Measurements from ENCODE around the gene UPB1.
A peak's percentile ranks its signal among the peaks of the same experiment; 100 is the strongest.
"Not testable (repeated sequence)": the region's sequence is repeated elsewhere in the genome, so short reads cannot be mapped to it uniquely, and the experiment has no call there.

The UPB1 gene

DNA sequence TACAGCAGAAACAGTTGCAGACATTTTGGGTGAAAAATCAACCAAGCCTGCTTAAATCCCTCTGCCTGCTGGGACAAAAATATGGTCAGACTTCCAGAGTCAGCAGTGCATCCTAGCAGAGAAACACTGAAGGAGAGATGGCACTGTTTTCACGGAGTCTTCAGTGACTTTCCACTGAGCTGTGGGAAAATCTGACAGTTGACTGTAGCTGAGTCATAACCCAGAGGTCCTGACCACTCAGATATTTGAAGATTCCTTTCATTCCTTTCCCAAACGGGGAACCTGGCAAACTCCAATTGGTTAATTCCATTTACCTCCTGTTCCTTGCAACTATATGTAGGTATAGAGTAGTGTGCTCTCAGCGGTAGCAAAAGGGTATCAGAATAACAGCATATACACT is 20.9 kb upstream of the UPB1 start:
- in situ Hi-C loops (cut with HindIII; ENCODE audit: low pct_ligation_motif_present, low pct_unique_long_range_greater_than_20kb, low sequenced_read_pairs): no loop called here
- DNase-seq: peak; percentile 92

DNA sequence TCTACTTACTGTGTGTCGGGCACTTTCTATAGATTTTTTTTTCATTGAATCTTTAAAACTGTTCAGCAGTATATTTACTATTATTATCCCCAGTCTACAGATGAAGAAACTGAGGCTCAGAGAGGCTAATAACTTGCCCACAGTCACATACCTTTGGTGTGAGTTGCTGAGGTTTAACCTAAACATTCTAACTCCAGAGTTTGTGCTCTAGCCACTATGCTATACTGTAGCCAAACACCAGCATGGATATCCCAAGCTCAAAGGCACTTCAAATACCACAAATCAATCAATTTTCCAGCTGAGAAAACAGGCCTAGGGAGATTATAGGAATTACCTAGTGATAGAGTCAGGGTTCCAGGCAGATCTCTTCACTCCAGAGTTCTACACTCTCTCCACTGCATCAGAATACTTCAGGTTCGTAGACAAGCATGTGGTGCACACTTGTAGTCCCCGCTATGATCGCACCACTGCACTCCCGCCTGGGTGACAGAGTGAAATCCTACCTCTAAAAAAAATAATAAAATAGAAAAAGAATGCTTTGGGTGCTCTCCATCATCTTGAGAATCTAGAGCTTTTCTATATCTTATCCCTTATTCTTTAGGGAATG is 20.4 kb upstream of the UPB1 start:
- in situ Hi-C loops (cut with HindIII; ENCODE audit: low pct_ligation_motif_present, low pct_unique_long_range_greater_than_20kb, low sequenced_read_pairs): no loop called here
- no peak for DNase-seq

DNA sequence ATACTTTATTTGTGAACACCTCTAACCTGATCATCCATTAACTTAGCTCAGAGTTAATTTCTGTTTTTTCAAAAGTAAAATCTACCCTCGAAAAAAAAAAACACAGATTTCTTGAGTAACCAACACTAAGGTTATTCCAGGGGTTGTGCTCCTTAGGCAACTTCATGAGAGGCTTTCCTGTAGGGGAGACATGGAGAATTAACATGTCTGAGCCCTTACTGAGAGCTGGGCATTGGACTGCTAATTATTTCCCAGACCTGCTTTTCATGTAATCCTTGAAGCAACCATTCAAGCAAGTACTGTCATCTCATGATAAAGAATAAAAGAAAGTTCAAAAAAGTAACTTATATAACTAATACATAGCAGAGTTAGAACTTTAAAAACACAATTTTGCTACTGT is 13.5 kb upstream of the UPB1 start:
- in situ Hi-C loops (cut with HindIII; ENCODE audit: low pct_ligation_motif_present, low pct_unique_long_range_greater_than_20kb, low sequenced_read_pairs): no loop called here

DNA sequence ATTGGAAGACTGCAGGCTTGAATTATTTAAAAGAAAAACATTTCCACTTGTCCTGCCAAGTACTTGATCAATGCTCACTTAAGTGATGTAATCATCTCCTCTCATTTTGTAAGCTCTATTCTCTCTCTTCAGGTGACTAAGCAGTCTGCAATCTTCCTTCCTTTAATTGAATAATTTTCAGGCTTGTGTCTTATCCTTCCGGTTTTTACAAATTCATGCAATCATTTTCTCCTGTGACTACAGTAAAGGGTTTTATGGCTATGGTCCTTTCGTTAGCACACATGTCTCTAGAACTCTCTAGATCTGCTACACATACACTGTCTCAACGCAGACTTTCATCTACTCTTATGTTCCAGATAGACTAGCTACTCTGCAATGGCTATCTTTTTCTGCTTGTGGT is 12.6 kb upstream of the UPB1 start:
- DNase-seq: peak; percentile 28
- in situ Hi-C loops (cut with HindIII; ENCODE audit: low pct_ligation_motif_present, low pct_unique_long_range_greater_than_20kb, low sequenced_read_pairs): no loop called here

More for the DNA sequence above, 13.5 kb upstream of the UPB1 start:
- DNase-seq: no peak

DNA sequence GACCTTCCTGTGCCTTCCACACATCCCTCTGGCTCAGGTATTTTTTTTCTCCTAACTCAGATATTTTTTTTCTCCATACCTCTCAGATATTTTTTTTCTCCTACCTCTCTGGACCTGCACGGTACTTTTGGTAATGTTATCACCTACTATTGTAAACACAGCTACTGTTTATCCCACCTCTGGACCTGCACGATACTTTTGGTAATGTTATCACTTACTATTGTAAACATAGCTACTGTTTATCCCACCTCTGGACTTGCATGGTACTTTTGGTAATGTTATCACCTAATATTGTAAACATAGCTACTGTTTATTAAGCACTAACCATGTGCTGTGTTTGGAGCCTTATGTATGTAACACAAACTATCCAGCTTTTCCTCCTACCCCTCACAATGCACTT is 12.1 kb upstream of the UPB1 start:
- in situ Hi-C loops (cut with HindIII; ENCODE audit: low pct_ligation_motif_present, low pct_unique_long_range_greater_than_20kb, low sequenced_read_pairs): no loop called here

DNA sequence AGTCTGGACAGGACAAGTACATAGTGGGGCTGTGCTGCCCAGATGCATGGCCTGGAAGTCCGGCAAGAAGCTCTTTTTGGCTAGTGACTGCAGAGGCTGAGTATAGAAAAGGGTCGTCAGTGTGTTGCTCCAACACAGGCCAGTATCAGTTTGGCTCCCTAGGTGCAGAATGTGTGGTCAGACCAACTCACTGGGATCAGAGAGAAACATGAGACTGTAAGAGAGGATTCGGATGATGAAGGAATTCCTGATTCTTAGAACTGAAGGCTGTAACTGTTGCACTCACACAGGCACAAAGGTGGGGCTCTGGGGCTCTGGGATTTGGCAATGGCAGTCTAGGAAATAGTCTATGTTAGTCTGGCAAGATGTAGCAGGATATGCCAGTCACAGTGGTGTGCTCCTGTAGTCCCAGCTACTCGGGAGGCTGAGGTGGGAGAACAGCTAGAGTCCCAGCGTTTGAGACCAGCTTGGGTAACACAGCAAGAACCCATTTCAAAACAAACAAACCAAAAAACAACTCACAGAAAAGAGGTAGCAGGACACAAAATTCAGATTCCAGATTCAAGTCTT is 11.1 kb upstream of the UPB1 start:
- no peak for DNase-seq
- in situ Hi-C loops (cut with HindIII; ENCODE audit: low pct_ligation_motif_present, low pct_unique_long_range_greater_than_20kb, low sequenced_read_pairs): no loop called here

More for the DNA sequence above, 12.1 kb upstream of the UPB1 start:
- no peak for DNase-seq

DNA sequence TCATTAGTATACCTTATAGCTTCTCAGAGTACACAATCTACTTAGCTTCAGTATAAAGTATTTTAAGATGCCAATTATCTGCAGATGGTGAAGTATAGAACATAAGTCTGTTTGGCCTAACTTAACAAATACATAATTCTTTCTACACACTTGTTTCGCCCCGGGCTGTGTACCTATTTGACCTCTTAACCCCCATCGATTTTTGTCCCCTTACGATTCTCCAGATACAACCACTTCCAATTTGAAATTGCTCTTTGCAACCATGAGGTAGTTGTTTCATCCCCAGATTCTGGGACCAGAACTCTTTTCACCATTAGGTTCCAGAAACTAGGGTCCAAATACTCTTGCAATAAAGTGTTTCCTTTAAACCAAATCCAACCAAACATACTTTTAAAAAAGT is 10.0 kb upstream of the UPB1 start:
- no peak for DNase-seq
- in situ Hi-C loops (cut with HindIII; ENCODE audit: low pct_ligation_motif_present, low pct_unique_long_range_greater_than_20kb, low sequenced_read_pairs): no loop called here

DNA sequence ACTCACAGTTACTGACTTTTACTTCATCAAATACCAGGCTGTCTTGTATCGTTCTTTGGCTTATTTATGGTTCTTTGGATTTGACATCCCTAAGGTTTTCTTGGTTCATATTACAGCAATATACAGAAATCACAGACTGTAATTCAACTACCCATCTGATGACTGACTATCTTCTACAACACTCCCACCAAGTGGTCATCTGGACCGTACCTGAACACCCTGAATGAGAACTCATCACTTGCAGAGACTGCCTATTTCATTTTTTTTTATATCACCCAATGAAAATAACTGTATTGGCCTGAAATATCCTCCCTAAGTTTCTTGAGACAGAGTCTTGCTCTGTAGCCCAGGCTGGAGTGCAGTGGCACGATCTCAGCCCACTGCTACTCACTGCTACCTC is 9.5 kb upstream of the UPB1 start:
- in situ Hi-C loops (cut with HindIII; ENCODE audit: low pct_ligation_motif_present, low pct_unique_long_range_greater_than_20kb, low sequenced_read_pairs): no loop called here
- DNase-seq: peak; percentile 19

DNA sequence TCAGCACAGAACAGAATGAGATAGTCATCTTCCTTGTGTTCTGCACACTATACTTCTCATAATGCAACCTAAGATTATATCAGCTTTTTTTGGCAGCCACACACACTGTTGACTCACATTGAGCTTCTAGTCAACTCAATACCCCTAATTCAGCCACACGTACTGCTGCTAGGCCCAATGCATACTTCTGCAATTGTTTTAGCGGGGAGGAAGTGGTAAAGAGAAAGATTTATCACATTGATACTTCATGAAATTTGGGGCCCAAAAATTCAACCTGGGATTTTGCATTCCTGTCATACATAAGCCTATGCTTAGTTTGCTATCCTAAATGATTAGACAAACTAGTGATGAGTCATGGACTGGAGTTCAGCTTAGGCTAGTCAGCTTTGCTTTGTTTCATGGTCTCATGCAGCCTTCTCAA is 8.6 kb upstream of the UPB1 start:
- DNase-seq: peak; percentile 45
- in situ Hi-C loops (cut with HindIII; ENCODE audit: low pct_ligation_motif_present, low pct_unique_long_range_greater_than_20kb, low sequenced_read_pairs): no loop called here

DNA sequence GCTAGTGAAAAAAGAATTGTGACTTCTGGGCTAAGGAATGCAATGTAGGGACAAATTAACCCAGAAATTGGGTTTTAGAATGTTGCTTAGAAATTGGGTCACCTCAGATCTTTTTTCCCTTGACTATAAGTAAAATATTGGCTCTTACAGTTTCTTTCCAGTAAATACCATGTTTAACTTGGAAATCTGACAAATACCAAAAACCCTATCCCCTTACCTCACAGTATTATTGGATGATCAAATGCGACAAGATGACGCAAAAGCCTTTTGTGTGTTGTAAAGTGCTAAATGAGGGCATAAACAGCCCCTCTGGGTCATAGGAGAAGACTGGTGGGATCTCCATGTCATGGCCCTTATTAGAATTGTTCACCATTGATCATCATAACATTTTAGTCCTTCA is 6.1 kb upstream of the UPB1 start:
- DNase-seq: no peak
- in situ Hi-C loops (cut with HindIII; ENCODE audit: low pct_ligation_motif_present, low pct_unique_long_range_greater_than_20kb, low sequenced_read_pairs): no loop called here

DNA sequence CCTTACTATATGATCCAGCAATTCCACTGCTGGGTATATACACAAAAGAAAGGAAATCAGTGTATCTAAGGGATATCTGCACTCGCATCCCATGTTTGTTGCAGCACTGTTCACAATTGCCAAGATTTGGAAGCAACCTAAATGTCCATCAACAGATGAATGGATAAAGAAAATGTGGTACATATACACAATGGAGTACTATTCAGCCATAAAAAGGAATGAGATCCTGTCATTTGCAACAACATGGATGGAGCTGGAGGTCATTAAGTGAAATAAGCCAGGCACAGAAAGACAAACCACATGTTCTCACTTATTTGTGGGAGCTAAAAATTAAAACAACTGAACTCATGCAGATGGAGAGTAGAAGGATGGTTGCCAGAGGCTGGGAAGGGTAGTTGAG is 5.7 kb upstream of the UPB1 start:
- in situ Hi-C loops (cut with HindIII; ENCODE audit: low pct_ligation_motif_present, low pct_unique_long_range_greater_than_20kb, low sequenced_read_pairs); DNase-seq: not testable (repeated sequence)

DNA sequence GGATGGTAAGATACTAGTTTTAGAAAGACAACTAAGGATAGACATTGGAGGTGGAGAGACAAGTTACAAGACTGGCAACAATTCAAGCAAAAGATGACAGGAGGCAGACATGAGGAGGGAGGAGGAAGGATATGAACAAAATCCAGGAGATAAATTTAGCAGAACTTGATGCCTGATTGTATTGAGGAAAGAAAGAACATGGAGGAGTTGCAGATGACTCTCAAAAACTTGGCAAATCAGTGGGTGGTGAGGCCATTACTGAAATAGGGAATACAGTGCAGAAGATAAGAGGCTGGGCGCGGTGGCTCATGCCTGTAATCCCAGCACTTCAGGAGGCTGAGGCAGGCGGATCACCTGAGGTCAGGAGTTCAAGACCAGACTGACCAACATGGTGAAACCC is 2.7 kb upstream of the UPB1 start:
- no peak for DNase-seq
- in situ Hi-C loops (cut with HindIII; ENCODE audit: low pct_ligation_motif_present, low pct_unique_long_range_greater_than_20kb, low sequenced_read_pairs): no loop called here

DNA sequence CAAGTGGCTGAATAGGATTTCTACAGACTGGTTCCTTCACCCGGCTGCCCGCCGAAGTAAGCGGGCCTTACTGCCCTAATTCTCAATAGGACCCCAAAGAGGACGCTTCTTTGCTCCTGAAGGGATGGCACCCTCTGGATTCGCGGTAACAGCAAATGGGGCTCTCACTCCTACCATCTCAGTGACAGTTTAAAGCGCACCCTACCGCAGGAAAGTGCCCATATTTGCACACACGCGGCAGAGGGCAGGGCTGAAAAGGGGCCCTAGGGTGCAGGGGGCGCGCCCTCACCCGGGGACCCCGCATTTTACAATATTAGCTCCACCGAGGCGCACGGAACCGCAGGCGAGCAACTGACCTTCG is 985 bp upstream of the UPB1 start:
- DNase-seq: no peak
- in situ Hi-C loops (cut with HindIII; ENCODE audit: low pct_ligation_motif_present, low pct_unique_long_range_greater_than_20kb, low sequenced_read_pairs): no loop called here

DNA sequence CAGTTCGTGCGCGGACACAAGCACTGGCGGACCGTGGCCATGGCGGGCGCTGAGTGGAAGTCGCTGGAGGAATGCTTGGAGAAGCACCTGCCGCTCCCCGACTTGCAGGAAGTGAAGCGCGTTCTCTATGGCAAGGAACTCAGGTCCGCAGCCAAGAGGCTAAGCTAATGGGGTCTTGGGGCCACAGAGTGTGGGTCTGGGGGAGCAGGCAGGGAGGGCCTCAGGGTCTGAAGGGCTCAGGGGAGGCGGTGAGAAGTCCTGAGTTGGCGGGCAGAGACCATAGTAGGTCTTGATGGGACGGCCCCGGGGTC is 188 bp downstream of the UPB1 start:
- DNase-seq: no peak
- in situ Hi-C loops (cut with HindIII; ENCODE audit: low pct_ligation_motif_present, low pct_unique_long_range_greater_than_20kb, low sequenced_read_pairs): no loop called here

DNA sequence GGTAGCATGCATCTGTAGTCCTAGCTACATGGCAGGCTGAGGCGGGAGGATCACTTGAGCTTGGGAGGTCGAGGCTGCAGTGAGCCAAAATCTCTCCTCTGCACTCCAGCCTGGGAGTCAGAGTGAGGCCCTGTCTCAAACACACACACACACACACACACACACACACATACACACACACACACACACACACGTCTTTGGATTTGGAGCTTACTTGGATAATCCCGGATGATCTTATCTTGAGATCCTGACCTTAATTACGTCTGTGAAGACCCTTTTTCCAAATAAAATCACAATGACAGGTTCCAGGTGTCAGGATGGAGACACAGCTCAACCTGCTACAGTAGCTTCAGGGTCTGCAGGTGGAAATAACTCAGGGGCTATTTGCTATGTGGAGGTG is 1.1 kb downstream of the UPB1 start:
- in situ Hi-C loops (cut with HindIII; ENCODE audit: low pct_ligation_motif_present, low pct_unique_long_range_greater_than_20kb, low sequenced_read_pairs): no loop called here

DNA sequence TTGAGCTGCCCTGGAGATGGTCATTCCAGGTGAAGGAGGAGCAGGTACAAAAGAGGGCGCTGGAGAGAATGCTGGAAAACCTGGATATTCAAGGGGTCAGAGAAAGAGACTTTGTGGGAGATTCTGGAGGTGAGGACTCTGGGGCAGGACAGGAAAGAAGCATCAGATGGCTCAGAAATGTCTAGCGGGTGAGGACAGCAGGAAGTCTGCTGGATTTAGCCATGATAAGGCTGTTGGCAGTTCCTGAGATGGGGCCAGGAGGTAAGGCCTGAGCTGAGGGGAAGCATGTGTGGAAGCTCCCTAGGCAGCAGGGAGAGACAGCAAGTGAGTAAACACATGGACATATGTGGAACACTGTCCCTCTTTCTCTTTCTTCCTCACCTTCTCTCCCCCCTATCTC is 1.5 kb downstream of the UPB1 start:
- in situ Hi-C loops (cut with HindIII; ENCODE audit: low pct_ligation_motif_present, low pct_unique_long_range_greater_than_20kb, low sequenced_read_pairs): no loop called here
- DNase-seq: no peak

More for the DNA sequence above, 1.1 kb downstream of the UPB1 start:
- no peak for DNase-seq

DNA sequence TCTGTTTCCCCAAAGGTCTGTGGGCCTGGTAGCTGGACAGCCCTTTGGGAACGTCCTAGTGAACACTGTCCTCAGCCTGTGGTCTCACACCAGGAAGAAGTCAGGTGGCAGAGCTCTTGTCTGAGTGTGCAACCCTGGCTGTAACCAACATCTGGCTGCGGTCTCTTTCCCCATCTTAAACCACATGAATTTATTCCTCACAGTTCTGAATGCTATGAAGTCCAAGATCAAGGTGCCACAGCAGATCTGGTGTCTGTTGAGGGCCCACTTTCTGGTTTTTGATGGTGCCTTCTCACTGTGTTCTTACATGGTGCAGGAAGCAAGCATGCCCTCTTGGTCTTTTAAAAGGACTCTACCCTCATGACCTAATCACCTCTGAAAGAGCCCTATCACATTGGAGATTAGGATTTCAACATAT is 2.7 kb downstream of the UPB1 start:
- no peak for DNase-seq
- in situ Hi-C loops (cut with HindIII; ENCODE audit: low pct_ligation_motif_present, low pct_unique_long_range_greater_than_20kb, low sequenced_read_pairs): no loop called here

DNA sequence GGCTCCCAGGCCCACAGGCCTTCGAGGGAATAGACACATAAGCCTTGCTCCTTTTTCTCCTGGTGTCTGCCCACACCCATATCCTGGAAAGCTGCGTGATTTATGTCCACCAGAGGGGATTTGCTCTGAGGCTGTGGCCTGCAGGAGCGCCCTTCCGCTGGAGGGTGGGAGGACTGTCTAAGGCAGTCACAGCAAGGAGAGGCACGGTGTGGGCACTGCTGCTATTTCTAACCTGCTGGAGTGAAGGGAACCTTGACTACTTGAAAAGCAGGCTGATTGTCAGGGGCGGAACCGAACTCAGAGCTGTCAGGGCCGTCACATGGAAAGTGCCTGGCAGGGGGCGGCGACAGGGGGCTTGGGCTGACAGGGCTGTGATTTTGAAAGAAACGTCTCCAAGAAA is 3.7 kb downstream of the UPB1 start:
- in situ Hi-C loops (cut with HindIII; ENCODE audit: low pct_ligation_motif_present, low pct_unique_long_range_greater_than_20kb, low sequenced_read_pairs): no loop called here
- no peak for DNase-seq

DNA sequence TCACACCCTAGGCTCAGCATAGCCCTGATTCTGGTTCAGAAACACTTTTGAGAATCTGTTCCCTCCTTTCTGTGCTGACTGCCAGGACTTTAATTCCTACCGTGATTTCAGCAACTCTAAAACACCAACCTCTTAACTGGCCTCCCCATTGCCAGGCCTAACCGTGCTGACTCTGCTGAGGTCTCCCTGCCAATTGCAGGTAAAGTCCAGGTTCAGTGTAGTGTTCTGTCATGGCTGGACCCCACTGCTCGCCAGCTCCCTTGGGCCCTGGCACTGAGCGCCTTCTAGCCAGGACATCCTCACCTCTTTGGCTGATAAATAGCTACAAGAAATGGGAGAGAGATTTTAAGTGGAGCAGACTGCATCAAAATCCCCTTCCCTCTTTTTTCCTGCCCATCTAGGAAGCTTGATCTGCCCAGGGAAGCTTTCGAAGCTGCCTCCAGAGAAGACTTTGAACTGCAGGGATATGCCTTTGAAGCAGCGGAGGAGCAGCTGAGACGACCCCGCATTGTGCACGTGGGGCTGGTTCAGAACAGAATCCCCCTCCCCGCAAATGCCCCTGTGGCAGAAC is 4.7 kb downstream of the UPB1 start:
- DNase-seq: no peak
- in situ Hi-C loops (cut with HindIII; ENCODE audit: low pct_ligation_motif_present, low pct_unique_long_range_greater_than_20kb, low sequenced_read_pairs): loop anchor here (25.0 kb wide), 1 partner anchor 87 kb away; no protein-coding TSS in a partner anchor

DNA sequence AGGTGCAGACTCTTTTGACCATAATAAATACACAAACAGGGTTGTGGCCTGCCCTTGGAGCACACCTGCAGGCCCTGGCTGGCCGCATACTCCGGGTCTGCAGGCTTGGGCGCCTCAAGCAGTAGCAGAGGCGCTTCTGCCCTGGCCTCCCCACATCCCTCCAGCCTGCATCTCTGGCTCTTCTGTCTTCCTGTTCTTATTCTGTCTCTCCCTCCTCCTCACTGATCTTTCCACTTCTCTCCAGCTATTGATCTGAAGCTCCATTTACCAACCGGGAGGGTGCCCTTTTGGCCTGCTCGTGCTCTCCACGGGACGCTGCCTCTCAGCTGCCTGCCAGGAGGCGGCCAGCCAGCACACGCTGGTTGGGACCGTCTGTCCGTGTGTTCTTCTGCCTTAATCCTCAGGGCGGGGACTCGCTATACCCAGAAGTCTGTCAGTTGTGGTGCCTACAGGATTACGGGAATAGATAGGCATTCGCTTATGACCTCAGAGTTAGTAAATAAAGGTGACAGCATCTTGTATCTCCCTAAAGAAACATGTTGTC is 5.2 kb downstream of the UPB1 start:
- in situ Hi-C loops (cut with HindIII; ENCODE audit: low pct_ligation_motif_present, low pct_unique_long_range_greater_than_20kb, low sequenced_read_pairs): loop anchor here (25.0 kb wide), 1 partner anchor 88 kb away; no protein-coding TSS in a partner anchor
- DNase-seq: no peak

All from ACHN (cell line).